ENCODE measurements around the gene PHACTR3.

- TF ChIP-seq CTCF (IDR thresholded peaks at IDR 0.05): no peak
- TF ChIP-seq EZH2phosphoT487 (IDR thresholded peaks at IDR 0.05): no peak
Measured at GRCh38 chr20:59663513-59664060, 59.2 kb downstream of the PHACTR3 start.

All from neural progenitor cell (in vitro differentiated cells).